ENCODE measurements around the gene RBBP8. TPM values are rescaled to one million over a fixed set of nuclear protein-coding genes. Genes with fewer than 3 reads are reported as not detected.
"Not testable (repeated sequence)": the region's sequence is repeated elsewhere in the genome, so short reads cannot be mapped to it uniquely, and the experiment has no call there.

RBBP8 gene
- total RNA-seq, 1 experiment from 2014 or later, result 65.2 TPM

DNA sequence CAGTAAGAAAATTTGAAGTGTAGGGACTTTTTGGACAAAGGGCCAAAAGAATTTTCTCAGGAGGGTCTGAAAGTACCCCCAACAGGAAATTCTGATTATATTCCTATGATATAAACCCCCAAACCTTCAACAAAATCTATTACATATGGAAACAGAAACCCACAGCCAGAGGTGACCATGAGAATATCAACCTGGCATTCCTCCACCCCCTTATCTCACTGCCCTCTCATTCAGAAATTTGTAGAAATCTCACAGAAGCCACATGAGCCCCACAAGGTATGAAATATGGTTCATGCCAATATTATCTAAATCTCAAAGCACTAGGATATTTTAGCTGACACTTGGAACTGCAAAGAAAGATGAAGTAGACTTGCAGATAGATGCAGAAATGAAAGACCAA, 31.0 kb upstream of the RBBP8 start:
- no peak overlapping the region for H3K4me2 ChIP-seq (ENCODE audit: insufficient read depth, insufficient read length, low read length)
- no peaks in the 10 kb centered on the region for H4K20me1 ChIP-seq (ENCODE audit: control insufficient read depth, insufficient read depth, insufficient read length)
- Mint-ChIP-seq H3K4me3 (no peak overlapping the region), H3K27me3 (ENCODE audit: low read depth) (no peaks in the 10 kb centered on the region), H3K27ac (no peak overlapping the region), H3K9me3 (peaks cover 17 to 18% of the 10 kb centered on the region in 2 experiments), H3K4me1 (no peaks in the 10 kb centered on the region), H3K36me3 (ENCODE audit: insufficient read depth in 1 of 3, low read depth in 3 of 3) (peaks cover 5 to 14% (median 10%) of the 10 kb centered on the region in 3 experiments)
- H2BK12ac ChIP-seq (ENCODE audit: insufficient read length, low read depth, low read length), result no peak overlapping the region
- H2AFZ ChIP-seq (ENCODE audit: low read length), result no peak overlapping the region
- no peaks in the 10 kb centered on the region for H3K23me2 ChIP-seq (ENCODE audit: insufficient read length, low read depth, low read length, poor library complexity, severe bottlenecking)
- H3K23ac ChIP-seq (ENCODE audit: insufficient read length, low read depth, low read length), result no peak overlapping the region
- H3K79me2 ChIP-seq (ENCODE audit: insufficient read depth, low read length), result no peaks in the 10 kb centered on the region
- no peak overlapping the region for H2BK15ac ChIP-seq (ENCODE audit: low read depth, low read length)
- no peaks in the 10 kb centered on the region for H3K79me1 ChIP-seq (ENCODE audit: insufficient read depth, low read depth, low read length, poor library complexity, severe bottlenecking)
- H2BK20ac ChIP-seq (ENCODE audit: low read depth, low read length, poor library complexity, severe bottlenecking), result no peak overlapping the region
- no peak overlapping the region for H3K56ac ChIP-seq (ENCODE audit: insufficient read length, low read depth, low read length)
- H3K18ac ChIP-seq (ENCODE audit: insufficient read length, low read depth, low read length), result no peak overlapping the region
- no peak overlapping the region for H4K8ac ChIP-seq (replicated peaks; ENCODE audit: insufficient read length, low read depth, low read length)
- no peaks in the 10 kb centered on the region for H3K9me3 ChIP-seq (ENCODE audit: control insufficient read depth, low read depth, low read length)
- no peak overlapping the region for H2BK5ac ChIP-seq (ENCODE audit: insufficient read length, low read length)
- no peak overlapping the region for H4K5ac ChIP-seq (ENCODE audit: insufficient read length, low read depth, low read length)
- no peaks in the 10 kb centered on the region for H3K4me1 ChIP-seq (ENCODE audit: insufficient read depth, low read length)
- H2BK120ac ChIP-seq (ENCODE audit: low read depth, low read length, poor library complexity, severe bottlenecking), result no peak overlapping the region
- H3K27ac ChIP-seq (ENCODE audit: insufficient read length, low read depth, low read length), result no peak overlapping the region
- H3K4ac ChIP-seq (ENCODE audit: low read depth, low read length), result no peak overlapping the region
- TF ChIP-seq, protein P1, sequence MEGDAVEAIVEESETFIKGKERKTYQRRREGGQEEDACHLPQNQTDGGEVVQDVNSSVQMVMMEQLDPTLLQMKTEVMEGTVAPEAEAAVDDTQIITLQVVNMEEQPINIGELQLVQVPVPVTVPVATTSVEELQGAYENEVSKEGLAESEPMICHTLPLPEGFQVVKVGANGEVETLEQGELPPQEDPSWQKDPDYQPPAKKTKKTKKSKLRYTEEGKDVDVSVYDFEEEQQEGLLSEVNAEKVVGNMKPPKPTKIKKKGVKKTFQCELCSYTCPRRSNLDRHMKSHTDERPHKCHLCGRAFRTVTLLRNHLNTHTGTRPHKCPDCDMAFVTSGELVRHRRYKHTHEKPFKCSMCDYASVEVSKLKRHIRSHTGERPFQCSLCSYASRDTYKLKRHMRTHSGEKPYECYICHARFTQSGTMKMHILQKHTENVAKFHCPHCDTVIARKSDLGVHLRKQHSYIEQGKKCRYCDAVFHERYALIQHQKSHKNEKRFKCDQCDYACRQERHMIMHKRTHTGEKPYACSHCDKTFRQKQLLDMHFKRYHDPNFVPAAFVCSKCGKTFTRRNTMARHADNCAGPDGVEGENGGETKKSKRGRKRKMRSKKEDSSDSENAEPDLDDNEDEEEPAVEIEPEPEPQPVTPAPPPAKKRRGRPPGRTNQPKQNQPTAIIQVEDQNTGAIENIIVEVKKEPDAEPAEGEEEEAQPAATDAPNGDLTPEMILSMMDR (conservative IDR thresholded peaks at IDR 0.05), result no peak
- H3K27me3 ChIP-seq (ENCODE audit: insufficient read depth, low read length), result no peaks in the 10 kb centered on the region
- no peak overlapping the region for H3T11ph ChIP-seq (ENCODE audit: low read length)
- no peak for DNase-seq
- H3K14ac ChIP-seq (ENCODE audit: insufficient read depth, low read length), result no peak overlapping the region
- no peak overlapping the region for H3K9ac ChIP-seq (ENCODE audit: extremely low read depth, insufficient read length, low read length)
- no peak overlapping the region for H2AK5ac ChIP-seq (ENCODE audit: insufficient read length, low read length)
- H4K91ac ChIP-seq (ENCODE audit: insufficient read length, low read depth, low read length), result no peak overlapping the region

DNA sequence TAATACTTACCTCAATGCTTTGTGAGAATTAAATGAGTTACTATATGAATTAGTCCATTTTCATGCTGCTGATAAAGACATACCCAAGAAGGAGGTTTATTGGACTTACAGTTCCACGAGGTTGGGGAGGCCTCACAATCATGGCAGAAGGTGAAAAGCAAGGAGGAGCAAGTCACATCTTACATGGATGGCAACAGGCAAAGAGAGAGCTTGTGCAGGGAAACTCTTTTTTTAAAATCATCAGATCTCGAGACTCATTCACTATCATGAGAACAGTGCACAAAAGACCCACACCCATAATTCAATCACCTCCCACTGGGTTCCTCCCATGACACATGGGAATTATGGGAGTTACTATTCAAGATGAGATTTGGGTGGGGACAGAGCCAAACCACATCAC, 29.9 kb upstream of the RBBP8 start:
- H2BK15ac ChIP-seq (ENCODE audit: low read depth, low read length); H3K9me3 ChIP-seq (ENCODE audit: control insufficient read depth, low read depth, low read length); H3K4me1 Mint-ChIP-seq; DNase-seq; H3K79me1 ChIP-seq (ENCODE audit: insufficient read depth, low read depth, low read length, poor library complexity, severe bottlenecking); H3K27me3 ChIP-seq (ENCODE audit: insufficient read depth, low read length); H3K4me3 Mint-ChIP-seq; H2BK5ac ChIP-seq (ENCODE audit: insufficient read length, low read length); H4K5ac ChIP-seq (ENCODE audit: insufficient read length, low read depth, low read length); H3K27ac Mint-ChIP-seq; H4K20me1 ChIP-seq (ENCODE audit: control insufficient read depth, insufficient read depth, insufficient read length); H2BK12ac ChIP-seq (ENCODE audit: insufficient read length, low read depth, low read length); H3K56ac ChIP-seq (ENCODE audit: insufficient read length, low read depth, low read length); H3K14ac ChIP-seq (ENCODE audit: insufficient read depth, low read length); H2BK20ac ChIP-seq (ENCODE audit: low read depth, low read length, poor library complexity, severe bottlenecking); H2BK120ac ChIP-seq (ENCODE audit: low read depth, low read length, poor library complexity, severe bottlenecking); H4K91ac ChIP-seq (ENCODE audit: insufficient read length, low read depth, low read length); H3K4ac ChIP-seq (ENCODE audit: low read depth, low read length); H3K18ac ChIP-seq (ENCODE audit: insufficient read length, low read depth, low read length); H2AK5ac ChIP-seq (ENCODE audit: insufficient read length, low read length); H3K9ac ChIP-seq (ENCODE audit: extremely low read depth, insufficient read length, low read length); H4K8ac ChIP-seq (replicated peaks; ENCODE audit: insufficient read length, low read depth, low read length); H3K79me2 ChIP-seq (ENCODE audit: insufficient read depth, low read length); H3K23me2 ChIP-seq (ENCODE audit: insufficient read length, low read depth, low read length, poor library complexity, severe bottlenecking); H3T11ph ChIP-seq (ENCODE audit: low read length); H3K4me2 ChIP-seq (ENCODE audit: insufficient read depth, insufficient read length, low read length); H3K27ac ChIP-seq (ENCODE audit: insufficient read length, low read depth, low read length); H3K4me1 ChIP-seq (ENCODE audit: insufficient read depth, low read length); H3K23ac ChIP-seq (ENCODE audit: insufficient read length, low read depth, low read length); H2AFZ ChIP-seq (ENCODE audit: low read length); H3K27me3 Mint-ChIP-seq (ENCODE audit: low read depth): not testable (repeated sequence)
- Mint-ChIP-seq H3K36me3 (ENCODE audit: insufficient read depth in 1 of 3, low read depth in 3 of 3) (peaks cover 5 to 14% (median 10%) of the 10 kb centered on the region in 3 experiments), H3K9me3 (peaks cover 17 to 18% of the 10 kb centered on the region in 2 experiments)
- no CpG with 5 or more reads among the region's 2 CpGs for WGBS (ENCODE audit: extremely low coverage, insufficient read length, low lambda C conversion rate)

Data from H9 (cell line).